ENCODE results near the gene ATG10. TPM values are rescaled to one million over a fixed set of nuclear protein-coding genes. Genes with fewer than 3 reads are reported as not detected.

Gene ATG10
- total RNA-seq, 4 donors from 2014 or later: 6.0 to 16.4 (median 10.2) TPM

DNA sequence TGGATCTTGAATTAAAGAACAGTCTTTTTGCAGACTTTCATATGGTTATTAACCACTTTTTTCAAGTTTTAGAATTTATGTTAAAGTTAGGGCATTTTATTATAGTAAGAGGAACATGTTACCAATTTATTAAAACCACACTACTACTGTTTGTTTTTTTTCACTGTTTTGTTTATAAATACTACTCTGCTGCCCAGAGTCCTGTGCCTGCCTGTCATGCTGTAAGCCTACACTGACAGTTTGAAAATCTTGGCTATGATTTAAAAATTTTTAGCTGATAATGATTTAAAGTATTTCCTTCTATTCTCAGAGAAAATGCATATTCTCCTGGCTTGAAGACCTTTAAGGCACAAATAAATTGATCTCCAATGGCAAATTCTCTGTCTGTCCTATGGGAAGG, 177.6 kb downstream of the ATG10 start:
- TF ChIP-seq POLR2A (IDR thresholded peaks at IDR 0.05) (no peak), EP300 (IDR thresholded peaks at IDR 0.05) (no peak), POLR2AphosphoS5 (IDR thresholded peaks at IDR 0.05) (no peak)
- TF ChIP-seq, protein P1, sequence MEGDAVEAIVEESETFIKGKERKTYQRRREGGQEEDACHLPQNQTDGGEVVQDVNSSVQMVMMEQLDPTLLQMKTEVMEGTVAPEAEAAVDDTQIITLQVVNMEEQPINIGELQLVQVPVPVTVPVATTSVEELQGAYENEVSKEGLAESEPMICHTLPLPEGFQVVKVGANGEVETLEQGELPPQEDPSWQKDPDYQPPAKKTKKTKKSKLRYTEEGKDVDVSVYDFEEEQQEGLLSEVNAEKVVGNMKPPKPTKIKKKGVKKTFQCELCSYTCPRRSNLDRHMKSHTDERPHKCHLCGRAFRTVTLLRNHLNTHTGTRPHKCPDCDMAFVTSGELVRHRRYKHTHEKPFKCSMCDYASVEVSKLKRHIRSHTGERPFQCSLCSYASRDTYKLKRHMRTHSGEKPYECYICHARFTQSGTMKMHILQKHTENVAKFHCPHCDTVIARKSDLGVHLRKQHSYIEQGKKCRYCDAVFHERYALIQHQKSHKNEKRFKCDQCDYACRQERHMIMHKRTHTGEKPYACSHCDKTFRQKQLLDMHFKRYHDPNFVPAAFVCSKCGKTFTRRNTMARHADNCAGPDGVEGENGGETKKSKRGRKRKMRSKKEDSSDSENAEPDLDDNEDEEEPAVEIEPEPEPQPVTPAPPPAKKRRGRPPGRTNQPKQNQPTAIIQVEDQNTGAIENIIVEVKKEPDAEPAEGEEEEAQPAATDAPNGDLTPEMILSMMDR (IDR thresholded peaks at IDR 0.05): no peak
- H3K4me3 ChIP-seq: no peak overlapping the region
- H3K4me1 ChIP-seq: peaks cover 0 to under 1% (median 0%) of the 10 kb centered on the region in 3 donors
- H3K27ac ChIP-seq: no peak overlapping the region
- no peak for ATAC-seq
- no peaks in the 10 kb centered on the region for H3K27me3 ChIP-seq
- H3K9me3 ChIP-seq: no peaks in the 10 kb centered on the region
- H3K36me3 ChIP-seq: no peaks in the 10 kb centered on the region

DNA sequence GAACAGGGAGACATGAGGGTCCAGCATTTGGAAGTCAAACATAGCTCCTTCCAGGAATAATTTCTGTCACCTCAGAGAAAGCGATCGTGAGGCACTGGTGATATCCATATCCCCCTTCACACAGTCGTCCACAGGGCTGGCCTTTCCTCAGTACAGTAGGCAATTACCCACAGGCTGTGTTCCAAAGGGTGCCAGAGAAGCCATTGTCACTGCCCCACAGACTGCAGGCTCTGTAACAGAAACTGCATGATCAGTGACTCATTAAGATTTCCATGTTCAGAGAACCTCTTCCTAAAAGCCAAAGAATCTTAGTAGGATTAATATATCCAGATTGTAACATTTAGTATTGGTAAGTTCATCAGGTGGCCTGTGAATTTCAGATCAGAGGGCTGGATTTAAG, 178.7 kb downstream of the ATG10 start:
- peaks cover 0 to 11% (median 6%) of the 10 kb centered on the region in 3 donors for H3K4me1 ChIP-seq
- no peak overlapping the region for H3K4me3 ChIP-seq
- H3K27ac ChIP-seq: no peak overlapping the region
- H3K9me3 ChIP-seq: no peaks in the 10 kb centered on the region
- H3K36me3 ChIP-seq: no peaks in the 10 kb centered on the region
- ATAC-seq: no peak
- 63 to 92% methylated on average over 2 to 3 of the region's 3 CpGs for WGBS, 2 donors (ENCODE audit: low coverage in 1 of 2)
- TF ChIP-seq POLR2A (IDR thresholded peaks at IDR 0.05): no peak
- no peak for TF ChIP-seq POLR2AphosphoS5 (IDR thresholded peaks at IDR 0.05)
- TF ChIP-seq, protein P1 (IDR thresholded peaks at IDR 0.05): no peak
- TF ChIP-seq EP300 (IDR thresholded peaks at IDR 0.05): no peak
- no peaks in the 10 kb centered on the region for H3K27me3 ChIP-seq

DNA sequence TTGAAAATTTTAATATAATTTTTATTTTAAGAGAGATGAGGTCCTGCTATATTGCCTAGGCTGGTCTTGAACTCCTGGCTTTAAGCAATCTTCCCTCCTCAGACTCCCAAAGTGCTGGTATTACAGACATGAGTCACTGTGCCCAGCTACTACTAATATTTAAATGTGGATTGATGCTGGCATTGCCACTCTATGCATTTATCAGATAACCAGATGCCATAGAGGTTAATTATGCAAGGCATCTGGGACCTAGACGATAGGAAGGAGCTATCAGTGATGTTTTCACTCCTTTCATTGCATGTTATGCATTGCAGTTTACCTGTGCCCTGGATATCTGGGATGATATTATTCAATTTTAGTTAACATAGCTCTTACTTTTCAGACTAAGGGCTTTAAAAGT, 179.4 kb downstream of the ATG10 start:
- Histone ChIP-seq H3K9me3 (no peaks in the 10 kb centered on the region), H3K4me3 (no peak overlapping the region), H3K4me1 (peaks cover 0 to 11% (median 6%) of the 10 kb centered on the region in 3 donors), H3K27me3 (no peaks in the 10 kb centered on the region), H3K36me3 (no peaks in the 10 kb centered on the region), H3K27ac (no peak overlapping the region)
- ATAC-seq: no peak
- 86 to 88% methylated on average over 1 of the region's 1 CpG for WGBS, 2 donors (ENCODE audit: low coverage in 1 of 2)
- TF ChIP-seq POLR2AphosphoS5 (IDR thresholded peaks at IDR 0.05): no peak
- TF ChIP-seq, protein P1 (IDR thresholded peaks at IDR 0.05): no peak
- no peak for TF ChIP-seq POLR2A (IDR thresholded peaks at IDR 0.05)
- no peak for TF ChIP-seq EP300 (IDR thresholded peaks at IDR 0.05)

DNA sequence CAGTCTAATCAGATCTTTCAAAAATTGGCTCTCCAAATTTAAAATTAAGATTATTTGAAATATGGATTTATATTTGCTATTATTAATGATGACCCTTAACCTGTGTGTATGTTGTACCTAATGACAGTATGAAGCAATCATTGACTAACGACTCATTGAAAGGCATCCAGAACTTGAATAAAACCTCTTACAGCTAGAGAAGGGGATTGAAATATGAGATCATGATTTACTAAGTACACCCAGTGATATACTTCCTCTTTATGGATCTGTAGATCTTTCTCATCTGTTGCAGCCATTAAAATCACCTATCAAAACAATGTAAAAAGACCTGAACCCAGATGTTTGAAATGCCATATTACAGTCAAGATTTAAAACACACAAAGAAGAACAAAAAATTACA, 179.8 kb downstream of the ATG10 start:
- Histone ChIP-seq H3K9me3 (no peaks in the 10 kb centered on the region), H3K4me1 (peaks cover 0 to 11% (median 6%) of the 10 kb centered on the region in 3 donors), H3K27me3 (no peaks in the 10 kb centered on the region), H3K27ac (no peak overlapping the region), H3K36me3 (no peaks in the 10 kb centered on the region), H3K4me3 (no peak overlapping the region)
- TF ChIP-seq POLR2A (IDR thresholded peaks at IDR 0.05): no peak
- no peak for TF ChIP-seq EP300 (IDR thresholded peaks at IDR 0.05)
- TF ChIP-seq POLR2AphosphoS5 (IDR thresholded peaks at IDR 0.05): no peak
- TF ChIP-seq, protein P1 (IDR thresholded peaks at IDR 0.05): no peak
- WGBS, 2 donors (ENCODE audit: low coverage in 1 of 2): 52 to 91% methylated on average over 1 of the region's 1 CpG
- ATAC-seq: no peak

DNA sequence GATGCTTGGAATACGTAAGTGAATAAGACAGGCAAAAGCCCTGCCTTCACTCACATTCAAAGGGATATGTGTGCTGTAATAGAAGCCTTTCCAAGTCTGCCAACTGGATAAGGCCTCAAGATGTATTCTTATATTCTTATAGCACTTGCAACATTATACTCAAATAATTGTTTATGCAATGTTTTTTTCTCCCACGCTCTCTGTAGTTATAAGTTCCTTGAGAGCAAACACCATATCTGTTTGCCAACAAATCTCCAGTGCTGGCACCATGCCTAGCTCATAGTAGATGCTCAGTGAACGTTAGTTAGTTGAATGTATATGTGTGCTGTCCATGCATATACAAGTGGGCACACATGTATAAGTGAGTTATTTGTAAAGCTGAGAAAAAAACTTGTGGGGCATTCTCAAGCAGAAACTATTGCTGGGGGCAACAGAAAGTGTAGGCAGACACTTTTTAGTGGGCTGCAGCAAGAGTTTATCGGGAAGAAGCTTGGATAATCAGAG, 181.2 kb downstream of the ATG10 start:
- Histone ChIP-seq H3K27ac (no peak overlapping the region), H3K9me3 (no peaks in the 10 kb centered on the region), H3K4me1 (peaks cover 0 to 11% (median 6%) of the 10 kb centered on the region in 3 donors), H3K36me3 (no peaks in the 10 kb centered on the region), H3K27me3 (no peaks in the 10 kb centered on the region), H3K4me3 (no peak overlapping the region)
- no peak for ATAC-seq
- WGBS, 2 donors (ENCODE audit: low coverage in 1 of 2): 79 to 81% methylated on average over 4 of the region's 4 CpGs
- TF ChIP-seq POLR2AphosphoS5 (IDR thresholded peaks at IDR 0.05) (no peak), POLR2A (IDR thresholded peaks at IDR 0.05) (no peak), EP300 (IDR thresholded peaks at IDR 0.05) (no peak)
- TF ChIP-seq, protein P1 (IDR thresholded peaks at IDR 0.05): no peak

All from gastroesophageal sphincter (tissue), 4 donors.